Measurements from ENCODE around the gene SLC13A4. TPM values are rescaled to one million over a fixed set of nuclear protein-coding genes. Genes with fewer than 3 reads are reported as not detected.

The SLC13A4 gene
- total RNA-seq, 3 donors from 2014 or later: 0.29 to 0.32 TPM; not detected in 1

DNA sequence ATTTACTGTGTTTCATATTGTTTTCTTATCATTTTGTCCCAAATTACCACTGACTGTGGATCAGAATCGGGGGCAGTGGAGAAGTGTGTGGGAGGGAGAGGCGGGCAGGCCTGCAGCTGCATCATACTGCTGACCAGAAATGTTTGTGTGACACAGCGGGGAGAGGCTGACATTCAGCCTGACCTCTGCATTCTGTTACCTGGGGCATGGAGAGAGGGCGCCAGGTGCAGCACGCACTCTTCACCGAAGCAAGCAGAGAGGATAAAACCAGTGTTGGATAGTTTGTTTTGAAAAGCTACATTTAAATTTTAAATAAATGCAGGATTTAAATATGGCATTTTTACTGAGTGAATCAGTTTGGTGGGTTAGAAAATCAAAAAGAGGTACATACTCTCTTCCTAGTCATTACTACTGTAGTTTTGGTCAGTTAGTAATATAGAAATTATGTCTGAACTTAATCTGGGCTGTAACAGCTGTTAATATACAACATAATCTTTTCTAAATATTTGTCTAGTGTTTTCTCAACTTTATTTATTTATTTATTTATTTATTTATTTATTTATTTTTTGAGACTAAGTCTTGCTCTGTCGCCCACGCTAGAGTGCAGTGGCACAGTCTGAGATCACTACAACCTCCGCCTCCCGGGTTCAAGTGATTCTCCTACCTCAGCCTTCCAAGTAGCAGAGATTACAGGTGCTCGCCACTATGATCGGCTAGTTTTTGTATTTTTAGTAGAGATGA is 74.5 kb downstream of the SLC13A4 start:
- intact Hi-C loops (cut with DNase I; ENCODE audit: low total_unique reads): no loop called here

DNA sequence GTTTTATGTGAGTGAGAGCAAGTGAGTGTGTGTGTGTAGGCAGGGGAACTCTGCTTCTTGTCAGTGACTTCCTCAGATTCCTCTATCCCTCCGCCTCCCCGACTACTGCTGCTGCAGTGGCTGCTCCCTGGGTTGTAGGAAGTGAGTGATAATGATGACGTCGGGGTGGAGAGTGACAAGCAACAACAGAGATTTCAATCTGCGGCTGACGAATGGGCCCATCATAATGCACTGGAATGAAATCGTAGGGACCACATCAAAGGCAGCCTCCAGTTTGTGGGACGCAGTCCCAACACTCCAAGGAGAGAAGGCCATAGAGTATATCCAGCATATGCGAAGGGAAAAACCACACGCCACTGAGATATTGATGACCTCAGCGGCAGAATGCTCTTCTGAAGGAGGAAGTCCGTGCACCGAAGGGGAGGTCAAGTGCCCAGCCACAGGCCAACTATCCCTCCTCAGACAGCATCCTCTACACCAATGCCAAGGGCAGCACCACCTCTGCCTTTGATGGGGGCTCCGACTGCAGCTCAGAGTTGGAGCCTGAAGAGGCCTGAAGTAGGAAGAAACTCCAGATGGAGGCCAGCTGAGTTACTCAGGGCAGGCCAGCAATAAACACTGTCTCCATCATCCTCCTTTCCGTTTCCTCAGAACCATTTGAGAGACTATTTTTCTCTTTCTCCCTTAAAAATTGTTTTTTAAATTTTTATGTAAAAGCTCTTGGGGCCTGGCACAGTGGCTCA is 77.0 kb downstream of the SLC13A4 start:
- TF ChIP-seq CTCF (IDR thresholded peaks at IDR 0.05): no peak
- no peak for TF ChIP-seq POLR2AphosphoS5 (IDR thresholded peaks at IDR 0.05)
- TF ChIP-seq POLR2A (IDR thresholded peaks at IDR 0.05): no peak
- H3K27me3 ChIP-seq: no peaks in the 10 kb centered on the region
- no peak overlapping the region for H3K4me3 ChIP-seq
- DNase-seq (ENCODE audit: low spot score in 2 of 2): no peak
- H3K9me3 ChIP-seq: no peaks in the 10 kb centered on the region
- H3K36me3 ChIP-seq: no peaks in the 10 kb centered on the region
- no peaks in the 10 kb centered on the region for H3K4me1 ChIP-seq
- intact Hi-C loops (cut with DNase I; ENCODE audit: low total_unique reads): no loop called here
- H3K27ac ChIP-seq: no peak overlapping the region

More for the DNA sequence above, 74.5 kb downstream of the SLC13A4 start:
- Histone ChIP-seq H3K9me3 (no peaks in the 10 kb centered on the region), H3K27me3 (no peaks in the 10 kb centered on the region), H3K36me3 (no peaks in the 10 kb centered on the region), H3K4me3 (no peak overlapping the region), H3K4me1 (no peaks in the 10 kb centered on the region), H3K27ac (no peak overlapping the region)
- TF ChIP-seq CTCF (IDR thresholded peaks at IDR 0.05) (no peak), POLR2A (IDR thresholded peaks at IDR 0.05) (no peak), POLR2AphosphoS5 (IDR thresholded peaks at IDR 0.05) (no peak)
- no peak for DNase-seq (ENCODE audit: low spot score in 2 of 2)

DNA sequence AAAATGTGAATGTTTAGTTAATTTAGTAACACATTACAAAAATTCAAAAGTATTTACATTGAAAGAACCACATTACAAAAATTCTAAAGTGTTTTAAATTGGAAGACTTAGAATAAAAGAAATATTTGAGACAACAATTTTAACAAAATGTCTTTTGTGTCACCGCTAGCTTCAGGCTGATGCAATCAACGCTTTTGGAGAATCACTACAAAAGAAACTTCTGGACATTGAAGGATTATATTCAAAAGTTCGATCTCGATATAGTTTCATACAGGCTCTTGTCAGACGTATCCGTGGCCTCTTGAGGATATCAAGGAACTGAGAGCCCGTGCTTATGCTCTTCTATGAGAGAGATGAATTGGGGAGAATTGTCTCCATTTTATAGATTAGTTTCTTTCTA is 79.8 kb downstream of the SLC13A4 start:
- Histone ChIP-seq H3K9me3 (no peaks in the 10 kb centered on the region), H3K4me3 (no peak overlapping the region), H3K27ac (no peak overlapping the region), H3K4me1 (no peaks in the 10 kb centered on the region), H3K27me3 (no peaks in the 10 kb centered on the region), H3K36me3 (no peaks in the 10 kb centered on the region)
- intact Hi-C loops (cut with DNase I; ENCODE audit: low total_unique reads): loop anchor here (10.0 kb wide), 1 partner anchor 363 kb away; no protein-coding TSS in a partner anchor
- DNase-seq (ENCODE audit: low spot score in 2 of 2): no peak
- no peak for TF ChIP-seq CTCF (IDR thresholded peaks at IDR 0.05)
- no peak for TF ChIP-seq POLR2A (IDR thresholded peaks at IDR 0.05)
- no peak for TF ChIP-seq POLR2AphosphoS5 (IDR thresholded peaks at IDR 0.05)

DNA sequence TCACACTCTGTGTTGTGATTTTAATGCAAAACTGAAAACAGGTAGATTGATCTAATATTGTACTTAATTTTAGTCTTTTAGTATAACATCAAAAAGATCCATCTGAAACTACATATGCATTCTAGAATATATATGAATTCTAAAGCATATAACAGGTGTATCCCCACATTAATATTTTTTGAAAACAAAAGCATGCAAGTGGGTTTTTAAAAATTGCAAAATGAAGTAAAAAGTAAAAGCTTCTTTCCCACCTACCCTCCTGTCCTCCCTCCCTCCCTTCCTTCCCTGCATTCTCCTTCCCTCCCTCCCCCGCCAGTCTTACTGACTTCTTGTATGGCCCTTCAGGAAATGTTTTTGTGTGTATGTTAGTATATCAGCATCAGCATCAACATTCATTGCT is 80.2 kb downstream of the SLC13A4 start:
- intact Hi-C loops (cut with DNase I; ENCODE audit: low total_unique reads): loop anchor here (10.0 kb wide), 1 partner anchor 363 kb away; no protein-coding TSS in a partner anchor
- Histone ChIP-seq H3K27ac (no peak overlapping the region), H3K4me3 (no peak overlapping the region), H3K4me1 (no peaks in the 10 kb centered on the region), H3K9me3 (no peaks in the 10 kb centered on the region), H3K27me3 (no peaks in the 10 kb centered on the region), H3K36me3 (no peaks in the 10 kb centered on the region)
- DNase-seq (ENCODE audit: low spot score in 2 of 2): no peak
- TF ChIP-seq POLR2AphosphoS5 (IDR thresholded peaks at IDR 0.05): no peak
- TF ChIP-seq POLR2A (IDR thresholded peaks at IDR 0.05): no peak
- TF ChIP-seq CTCF (IDR thresholded peaks at IDR 0.05): no peak

Data from breast epithelium (tissue), 4 donors.